ENCODE measurements around the gene ZNF12.

The ZNF12 gene

GRCh38 chr7:6727663-6728062, 20.9 kb upstream of the ZNF12 start:
- TF ChIP-seq TEAD4 (IDR thresholded peaks at IDR 0.05), result no peak
- TF ChIP-seq MAX (IDR thresholded peaks at IDR 0.05), result no peak
- no peak for TF ChIP-seq ZBTB7A (IDR thresholded peaks at IDR 0.05; ENCODE audit: low read depth)
- TF ChIP-seq RAD21 (IDR thresholded peaks at IDR 0.05; ENCODE audit: low read depth), result no peak
- no peak for TF ChIP-seq TAF1 (IDR thresholded peaks at IDR 0.05; ENCODE audit: low read depth)
- no peak for TF ChIP-seq FOXM1 (IDR thresholded peaks at IDR 0.05; ENCODE audit: borderline replicate concordance, low read depth)
- TF ChIP-seq EGR1 (IDR thresholded peaks at IDR 0.05), result no peak
- no peak for TF ChIP-seq REST (IDR thresholded peaks at IDR 0.05; ENCODE audit: low read depth)
- TF ChIP-seq EP300 (IDR thresholded peaks at IDR 0.05; ENCODE audit: borderline replicate concordance), result no peak
- no peak for TF ChIP-seq YY1 (IDR thresholded peaks at IDR 0.05; ENCODE audit: low read depth)
- no peak for TF ChIP-seq TCF12 (IDR thresholded peaks at IDR 0.05; ENCODE audit: low read depth)
- TF ChIP-seq CEBPB (IDR thresholded peaks at IDR 0.05), result no peak
- TF ChIP-seq NFIC (IDR thresholded peaks at IDR 0.05), result no peak
- no peak for TF ChIP-seq CREB1 (IDR thresholded peaks at IDR 0.05; ENCODE audit: low read depth)
- TF ChIP-seq, protein P1, sequence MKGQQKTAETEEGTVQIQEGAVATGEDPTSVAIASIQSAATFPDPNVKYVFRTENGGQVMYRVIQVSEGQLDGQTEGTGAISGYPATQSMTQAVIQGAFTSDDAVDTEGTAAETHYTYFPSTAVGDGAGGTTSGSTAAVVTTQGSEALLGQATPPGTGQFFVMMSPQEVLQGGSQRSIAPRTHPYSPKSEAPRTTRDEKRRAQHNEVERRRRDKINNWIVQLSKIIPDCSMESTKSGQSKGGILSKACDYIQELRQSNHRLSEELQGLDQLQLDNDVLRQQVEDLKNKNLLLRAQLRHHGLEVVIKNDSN (IDR thresholded peaks at IDR 0.05), result no peak

DNA sequence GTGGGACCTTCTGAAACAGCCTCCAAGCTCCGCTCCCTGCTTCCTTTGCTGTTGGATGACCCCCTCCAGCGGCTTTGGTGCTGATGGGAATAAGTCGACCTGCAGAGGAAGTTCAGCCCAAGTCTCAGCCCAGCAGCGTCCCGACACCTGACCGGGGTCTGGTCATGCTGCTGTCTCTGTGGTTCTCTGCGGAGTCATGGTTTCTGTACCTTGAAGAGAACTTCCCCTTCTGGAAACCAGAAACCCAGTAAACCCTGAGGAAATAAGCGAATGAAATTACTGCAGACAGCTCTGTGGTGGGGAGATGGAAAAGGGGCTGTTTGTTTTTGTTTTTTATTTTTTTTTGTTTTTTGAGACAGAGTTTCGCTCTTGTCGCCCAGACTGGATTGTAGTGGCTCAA, 18.3 kb upstream of the ZNF12 start:
- TF ChIP-seq TEAD4 (IDR thresholded peaks at IDR 0.05) (no peak), REST (IDR thresholded peaks at IDR 0.05; ENCODE audit: low read depth) (no peak), EP300 (IDR thresholded peaks at IDR 0.05; ENCODE audit: borderline replicate concordance) (no peak), CEBPB (IDR thresholded peaks at IDR 0.05) (no peak), CREB1 (IDR thresholded peaks at IDR 0.05; ENCODE audit: low read depth) (no peak), FOXM1 (IDR thresholded peaks at IDR 0.05; ENCODE audit: borderline replicate concordance, low read depth) (no peak), TAF1 (IDR thresholded peaks at IDR 0.05; ENCODE audit: low read depth) (no peak), YY1 (IDR thresholded peaks at IDR 0.05; ENCODE audit: low read depth) (no peak), RAD21 (IDR thresholded peaks at IDR 0.05; ENCODE audit: low read depth) (no peak), MAX (IDR thresholded peaks at IDR 0.05) (no peak), TCF12 (IDR thresholded peaks at IDR 0.05; ENCODE audit: low read depth) (no peak), ZBTB7A (IDR thresholded peaks at IDR 0.05; ENCODE audit: low read depth) (no peak)
- TF ChIP-seq, protein P1 (IDR thresholded peaks at IDR 0.05), result no peak

DNA sequence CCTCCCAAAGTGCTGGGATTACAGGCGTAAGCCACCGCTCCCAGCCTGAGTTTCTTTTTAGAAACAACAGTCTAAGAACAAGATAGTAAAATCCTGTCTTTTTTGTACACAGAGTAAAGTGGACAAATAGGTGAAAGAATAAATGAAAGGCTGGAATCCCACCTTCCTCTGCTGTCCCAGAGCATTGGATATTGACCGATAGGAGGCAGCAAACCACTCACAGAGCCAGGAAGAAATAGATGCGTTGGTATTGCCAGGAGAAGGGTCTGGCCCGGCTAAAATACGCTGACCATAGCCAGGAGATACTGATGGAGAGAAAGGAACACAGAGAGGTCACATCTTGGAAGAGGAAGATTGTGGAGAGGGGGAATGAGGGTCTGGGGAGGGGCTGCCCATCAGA, 11.4 kb upstream of the ZNF12 start:
- no peak for TF ChIP-seq REST (IDR thresholded peaks at IDR 0.05; ENCODE audit: low read depth)
- TF ChIP-seq TEAD4 (IDR thresholded peaks at IDR 0.05), result no peak
- TF ChIP-seq EGR1 (IDR thresholded peaks at IDR 0.05), result no peak
- TF ChIP-seq EP300 (IDR thresholded peaks at IDR 0.05; ENCODE audit: borderline replicate concordance), result no peak
- TF ChIP-seq TAF1 (IDR thresholded peaks at IDR 0.05; ENCODE audit: low read depth), result no peak
- TF ChIP-seq ZBTB7A (IDR thresholded peaks at IDR 0.05; ENCODE audit: low read depth), result no peak
- TF ChIP-seq FOXM1 (IDR thresholded peaks at IDR 0.05; ENCODE audit: borderline replicate concordance, low read depth), result no peak
- TF ChIP-seq CREB1 (IDR thresholded peaks at IDR 0.05; ENCODE audit: low read depth), result no peak
- no peak for TF ChIP-seq TCF12 (IDR thresholded peaks at IDR 0.05; ENCODE audit: low read depth)
- no peak for TF ChIP-seq RAD21 (IDR thresholded peaks at IDR 0.05; ENCODE audit: low read depth)

DNA sequence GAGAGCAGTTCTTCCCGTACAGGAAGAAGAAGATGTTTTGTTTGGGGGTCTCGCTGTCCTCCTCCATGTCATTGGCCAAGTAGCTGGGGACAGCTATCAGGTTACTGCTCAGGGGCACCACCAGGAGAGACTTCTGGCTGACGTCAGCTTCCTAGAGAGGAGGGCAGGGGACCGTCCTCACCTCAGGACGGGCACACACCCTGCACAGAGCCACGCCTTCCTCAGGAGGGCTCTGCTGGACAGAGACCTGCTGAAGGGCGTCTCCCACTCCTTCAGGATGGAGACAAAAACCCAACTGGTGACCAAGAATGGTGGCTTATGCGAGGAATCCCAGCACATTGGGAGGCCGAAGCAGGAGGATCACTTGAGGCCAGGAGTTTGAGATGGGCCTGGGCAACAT, 9.2 kb upstream of the ZNF12 start:
- peak; percentile 55 for TF ChIP-seq REST (IDR thresholded peaks at IDR 0.05; ENCODE audit: low read depth)

Data from Ishikawa (cell line).